Measurements from ENCODE around the gene PTCH2.

PTCH2 gene

DNA sequence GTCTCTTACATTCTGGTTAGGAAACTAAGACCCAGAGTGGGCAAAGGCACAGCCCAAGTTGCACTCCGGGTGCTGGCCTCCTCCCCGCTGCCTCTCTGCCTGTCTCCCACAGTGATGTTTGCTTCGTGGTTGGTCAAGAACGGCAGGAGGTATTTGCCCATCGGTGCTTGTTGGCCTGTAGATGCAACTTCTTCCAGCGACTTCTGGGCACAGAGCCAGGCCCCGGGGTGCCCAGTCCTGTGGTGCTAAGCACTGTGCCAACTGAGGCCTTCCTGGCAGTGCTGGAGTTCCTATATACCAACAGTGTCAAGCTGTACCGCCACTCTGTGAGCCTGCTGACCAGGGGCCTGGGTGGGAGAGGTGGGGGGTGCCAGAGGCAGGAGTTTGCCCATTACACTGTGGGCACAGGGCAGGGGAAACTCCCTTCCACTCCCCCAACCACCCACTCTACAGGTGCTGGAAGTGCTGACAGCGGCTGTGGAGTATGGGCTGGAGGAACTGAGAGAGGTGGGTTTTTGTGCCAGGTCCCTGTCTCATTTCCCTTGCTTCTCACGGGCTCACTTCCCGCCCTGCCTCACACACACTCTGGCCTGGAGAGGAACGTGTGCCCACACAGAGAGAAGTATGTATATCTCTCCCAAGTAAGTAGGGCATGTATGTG, 32.8 kb downstream of the PTCH2 start:
- TF ChIP-seq CTCF (IDR thresholded peaks at IDR 0.05; ENCODE audit: low read depth, low read length), result no peak
- peak overlapping the region; percentile 53 to 57 for H3K4me3 ChIP-seq (replicated peaks in 1 of 2; ENCODE audit: low read depth in 2 of 2, low read length in 2 of 2)
- DNase-seq (ENCODE audit: low read depth in 2 of 2), result peak in 1 of 2 donors; percentile 74

- H3K4me3 ChIP-seq (replicated peaks in 1 of 2; ENCODE audit: low read depth in 2 of 2, low read length in 2 of 2), result peak overlapping the region; percentile 53 to 57
- DNase-seq (ENCODE audit: low read depth in 2 of 2), result peak; percentile 81 to 85
- peak; percentile 20 for TF ChIP-seq CTCF (IDR thresholded peaks at IDR 0.05; ENCODE audit: low read depth, low read length)
Observed at GRCh38 chr1:44808938-44809917, 33.8 kb downstream of the PTCH2 start.

- peak within 1 kb of the TSS; percentile 53 to 57 for H3K4me3 ChIP-seq (replicated peaks in 1 of 2; ENCODE audit: low read depth in 2 of 2, low read length in 2 of 2)
- DNase-seq (ENCODE audit: low read depth in 2 of 2), result peak; percentile 95 to 98
- TF ChIP-seq CTCF (IDR thresholded peaks at IDR 0.05; ENCODE audit: low read depth, low read length), result no peak
Observed at GRCh38 chr1:44808063-44808937, 34.8 kb downstream of the PTCH2 start, which contains the start of gene BTBD19. BTBD19 (plus strand) TSS chr1:44808523; CDS start chr1:44808821, 298 bp downstream.

GRCh38 chr1:44807364-44808062, 35.5 kb downstream of the PTCH2 start:
- no peak for TF ChIP-seq CTCF (IDR thresholded peaks at IDR 0.05; ENCODE audit: low read depth, low read length)
- peak; percentile 100 for DNase-seq (ENCODE audit: low read depth in 2 of 2)
- peak overlapping the region in 1 of 2 donors; percentile 57 for H3K4me3 ChIP-seq (replicated peaks in 1 of 2; ENCODE audit: low read depth in 2 of 2, low read length in 2 of 2)

DNA sequence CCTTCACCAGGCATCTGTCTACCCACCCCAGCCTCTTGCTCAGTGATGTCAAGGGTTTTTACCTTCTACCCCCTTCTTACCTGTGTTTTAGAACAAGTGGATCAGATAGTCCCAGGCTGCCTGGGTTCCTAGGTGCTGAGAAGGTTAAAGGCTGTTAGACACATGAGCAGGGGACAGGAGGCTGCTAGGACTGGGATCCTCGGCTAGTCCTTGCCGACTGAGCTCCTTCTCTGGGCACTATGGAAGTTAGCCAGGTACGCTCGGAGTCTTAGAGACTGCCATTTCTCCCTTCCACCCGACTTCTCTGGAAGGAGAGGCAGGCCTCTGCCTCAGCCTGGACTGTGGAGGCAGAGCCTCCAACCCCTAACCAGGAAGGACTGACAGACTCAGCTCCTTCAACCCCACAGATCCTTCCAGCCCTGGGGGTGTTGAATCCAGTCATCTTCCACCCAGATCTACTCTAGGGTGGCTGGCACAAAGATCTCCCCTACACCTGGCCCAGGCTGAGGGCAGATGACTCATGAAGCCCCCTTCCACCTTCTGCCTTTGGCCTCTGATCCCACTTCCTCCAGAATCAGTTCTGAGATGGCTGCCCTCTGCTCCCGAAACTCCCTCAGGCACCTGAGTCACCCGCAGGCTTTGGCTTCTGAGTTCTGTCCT, 36.2 kb downstream of the PTCH2 start, which contains the start of gene DYNLT4:
Gene DYNLT4 (minus strand): TSS at position 648 of the 660 bp plus-strand sequence. CDS start 683 bp downstream, outside the sequence.
- H3K4me3 ChIP-seq (replicated peaks in 1 of 2; ENCODE audit: low read depth in 2 of 2, low read length in 2 of 2), result peak within 1 kb of the TSS in 1 of 2 donors; percentile 57
- TF ChIP-seq CTCF (IDR thresholded peaks at IDR 0.05; ENCODE audit: low read depth, low read length), result no peak
- no peak for DNase-seq (ENCODE audit: low read depth in 2 of 2)
